MM.1S (cell line): ENCODE results near the gene SLAIN1.
A peak's percentile ranks its signal among the peaks of the same experiment; 100 is the strongest.

Experiments used
- DNase-seq: peaks from one replicate; pipeline ENCODE4 v3.0.0-alpha.2; 2015
- H2AFZ ChIP-seq: fragments of 300-600 bp; sonication (generic); 2 replicates; pipeline ENCODE4 v1.6.0; 2016; ENCODE audit warnings: antibody characterized with exemption, low read length
- H3F3A ChIP-seq: fragments of 300-600 bp; sonication (generic); 2 replicates; pipeline ENCODE4 v1.6.1; 2016; ENCODE audit warnings: mild to moderate bottlenecking, antibody characterized with exemption, low read length, moderate library complexity, mixed read lengths; ENCODE audit not compliant: insufficient read depth
- H3K27ac ChIP-seq: fragments of 300-600 bp; sonication (generic); 2 replicates; pipeline ENCODE4 v1.5.1; 2016; ENCODE audit warnings: mild to moderate bottlenecking, low read length
- H3K27me3 ChIP-seq: fragments of 300-600 bp; sonication (generic); replicated peaks from 2 replicates; pipeline ENCODE4 v1.6.0; 2016; ENCODE audit warnings: low read length; ENCODE audit not compliant: insufficient read depth
- H3K36me3 ChIP-seq: fragments of 300-600 bp; sonication (generic); replicated peaks from 2 replicates; pipeline ENCODE4 v1.6.1; 2016; ENCODE audit warnings: mild to moderate bottlenecking, low read length, mixed read lengths; ENCODE audit not compliant: insufficient read depth
- H3K4me1 ChIP-seq: fragments of 300-600 bp; sonication (generic); 2 replicates; pipeline ENCODE4 v1.6.1; 2016; ENCODE audit warnings: low read length, mixed read lengths
- H3K4me2 ChIP-seq: fragments of 300-600 bp; sonication (generic); 2 replicates; pipeline ENCODE4 v1.6.0; 2016; ENCODE audit warnings: low read depth, low read length
- H3K4me3 ChIP-seq: fragments of 300-600 bp; sonication (generic); 2 replicates; pipeline ENCODE4 v1.5.1; 2016; ENCODE audit warnings: low read length, mixed read lengths
- H3K79me2 ChIP-seq: fragments of 300-600 bp; sonication (generic); 2 replicates; pipeline ENCODE4 v1.6.1; 2016; ENCODE audit warnings: mixed run types, low read length, mixed read lengths
- H3K9ac ChIP-seq: fragments of 300-600 bp; sonication (generic); 2 replicates; pipeline ENCODE4 v1.6.1; 2016; ENCODE audit warnings: low read length, mixed read lengths
- H3K9me2 ChIP-seq: fragments of 300-600 bp; sonication (generic); replicated peaks from 2 replicates; pipeline ENCODE4 v1.6.1; 2016; ENCODE audit warnings: mild to moderate bottlenecking, low read length, mixed read lengths; ENCODE audit not compliant: insufficient read depth
- H3K9me3 ChIP-seq: fragments of 300-600 bp; sonication (generic); replicated peaks from 2 replicates; pipeline ENCODE4 v1.6.1; 2016; ENCODE audit warnings: mild to moderate bottlenecking, low read length, mixed read lengths; ENCODE audit not compliant: insufficient read depth
- H4K20me1 ChIP-seq: fragments of 300-600 bp; sonication (generic); 2 replicates; pipeline ENCODE4 v1.6.1; 2016; ENCODE audit warnings: mild to moderate bottlenecking, low read length, moderate library complexity, mixed read lengths; ENCODE audit not compliant: insufficient read depth
- EZH2 ChIP-seq: fragments of 300-600 bp; sonication (generic); optimal IDR thresholded peaks from 2 replicates; pipeline ENCODE3; 2017; ENCODE audit warnings: low read depth, mild to moderate bottlenecking, antibody characterized with exemption, low read length, mixed read lengths
- EZH2phosphoT487 ChIP-seq: fragments of 300-600 bp; sonication (generic); IDR thresholded peaks from 2 replicates; pipeline ENCODE4 v1.6.1; 2018; ENCODE audit warnings: antibody characterized with exemption, low read length
- TF ChIP-seq, protein P1 (sequence below): fragments of 300-600 bp; sonication (generic); IDR thresholded peaks from 2 replicates; pipeline ENCODE4 v1.5.1; 2016; ENCODE audit warnings: antibody characterized with exemption, low read length, mixed read lengths

The SLAIN1 gene

DNA sequence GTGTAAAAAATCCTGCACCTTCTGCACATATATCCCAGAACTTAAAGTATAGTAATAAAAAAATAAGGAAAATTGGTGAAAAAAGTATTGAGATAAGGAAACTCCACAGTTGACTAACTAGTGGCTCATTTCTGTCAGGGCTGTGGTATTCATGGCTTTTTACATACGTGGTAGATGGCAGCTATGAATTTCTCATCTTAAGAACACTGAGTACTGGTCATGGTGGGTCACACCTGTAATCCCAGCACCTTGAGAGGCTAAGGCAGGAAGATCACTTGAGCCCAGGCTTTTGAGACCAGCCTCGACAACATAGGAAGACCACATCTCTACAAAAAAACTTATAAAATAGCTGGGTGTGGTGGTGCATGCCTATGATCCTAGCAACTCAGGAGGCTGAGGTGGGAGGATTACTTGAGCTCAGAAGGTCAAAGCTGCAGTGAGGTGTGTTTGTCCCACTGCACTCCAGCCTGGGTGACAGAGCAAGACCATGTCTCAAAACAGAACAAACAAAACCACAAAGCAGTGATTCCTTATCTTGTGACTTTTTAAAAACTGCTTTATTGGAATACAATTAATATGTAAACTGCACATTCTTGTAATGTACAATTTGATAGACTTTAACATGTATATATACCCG lies 16.8 kb downstream of the SLAIN1 start:
- Histone ChIP-seq H3K79me2 (peaks cover 43% of the 10 kb centered on the region), H3K4me2 (no peak overlapping the region), H3F3A (peaks cover 10% of the 10 kb centered on the region; the same call in 1 of the 2 replicates), H3K9me3 (no peaks in the 10 kb centered on the region), H3K4me3 (no peak overlapping the region), H3K27me3 (no peaks in the 10 kb centered on the region), H3K4me1 (peaks cover 38% of the 10 kb centered on the region), H3K27ac (peak overlapping the region; percentile 57; the same call in 1 of the 2 replicates), H3K36me3 (no peaks in the 10 kb centered on the region), H3K9ac (no peak overlapping the region), H3K9me2 (no peaks in the 10 kb centered on the region), H4K20me1 (no peaks in the 10 kb centered on the region), H2AFZ (no peak overlapping the region)
- DNase-seq = no peak
- no peak for TF ChIP-seq EZH2phosphoT487
- TF ChIP-seq, protein P1, sequence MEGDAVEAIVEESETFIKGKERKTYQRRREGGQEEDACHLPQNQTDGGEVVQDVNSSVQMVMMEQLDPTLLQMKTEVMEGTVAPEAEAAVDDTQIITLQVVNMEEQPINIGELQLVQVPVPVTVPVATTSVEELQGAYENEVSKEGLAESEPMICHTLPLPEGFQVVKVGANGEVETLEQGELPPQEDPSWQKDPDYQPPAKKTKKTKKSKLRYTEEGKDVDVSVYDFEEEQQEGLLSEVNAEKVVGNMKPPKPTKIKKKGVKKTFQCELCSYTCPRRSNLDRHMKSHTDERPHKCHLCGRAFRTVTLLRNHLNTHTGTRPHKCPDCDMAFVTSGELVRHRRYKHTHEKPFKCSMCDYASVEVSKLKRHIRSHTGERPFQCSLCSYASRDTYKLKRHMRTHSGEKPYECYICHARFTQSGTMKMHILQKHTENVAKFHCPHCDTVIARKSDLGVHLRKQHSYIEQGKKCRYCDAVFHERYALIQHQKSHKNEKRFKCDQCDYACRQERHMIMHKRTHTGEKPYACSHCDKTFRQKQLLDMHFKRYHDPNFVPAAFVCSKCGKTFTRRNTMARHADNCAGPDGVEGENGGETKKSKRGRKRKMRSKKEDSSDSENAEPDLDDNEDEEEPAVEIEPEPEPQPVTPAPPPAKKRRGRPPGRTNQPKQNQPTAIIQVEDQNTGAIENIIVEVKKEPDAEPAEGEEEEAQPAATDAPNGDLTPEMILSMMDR = no peak
- TF ChIP-seq EZH2 = no peak

DNA sequence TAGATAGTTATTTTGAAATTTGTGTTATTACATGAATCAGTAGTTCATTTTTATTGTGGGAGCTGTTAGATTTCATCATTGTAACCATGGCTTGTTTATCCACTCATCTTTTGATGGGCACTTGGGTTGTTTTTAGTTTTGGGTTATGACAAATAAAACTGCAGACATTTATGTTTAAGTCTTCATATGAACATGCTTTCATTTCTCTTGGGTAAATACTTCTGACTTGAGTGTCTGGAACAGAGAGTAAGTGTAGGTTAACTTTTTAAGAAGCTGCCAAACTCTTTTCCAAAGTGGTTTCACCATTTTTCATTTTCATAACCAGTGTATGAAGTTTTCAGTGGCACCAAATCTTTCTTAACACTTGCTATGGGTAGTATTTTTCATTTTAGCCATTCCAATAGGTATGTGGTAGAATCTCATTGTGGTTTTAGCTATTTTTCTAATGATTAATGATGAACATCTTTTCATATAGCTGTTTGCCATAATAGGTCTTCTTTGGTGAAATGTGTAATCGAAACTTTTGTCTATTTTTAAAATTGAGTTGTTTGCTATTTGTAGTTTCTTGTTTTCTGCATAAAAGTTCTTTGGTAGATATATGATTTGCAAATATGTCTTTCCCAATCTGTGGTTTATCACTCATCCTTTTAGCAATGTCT lies 17.9 kb downstream of the SLAIN1 start:
- Histone ChIP-seq H3K27me3 (no peaks in the 10 kb centered on the region), H3K4me2 (peak overlapping the region; percentile 32; the same call in 1 of the 2 replicates), H3K9me2 (no peaks in the 10 kb centered on the region), H3F3A (peaks cover 10% of the 10 kb centered on the region; the same call in 1 of the 2 replicates), H3K4me1 (peaks cover 41% of the 10 kb centered on the region), H3K36me3 (no peaks in the 10 kb centered on the region), H3K9ac (no peak overlapping the region), H3K4me3 (no peak overlapping the region), H3K27ac (peak overlapping the region; percentile 57; the same call in 1 of the 2 replicates), H2AFZ (no peak overlapping the region), H3K79me2 (peaks cover 51% of the 10 kb centered on the region), H3K9me3 (no peaks in the 10 kb centered on the region), H4K20me1 (no peaks in the 10 kb centered on the region)
- no peak for DNase-seq
- TF ChIP-seq EZH2phosphoT487 (no peak), EZH2 (no peak)
- TF ChIP-seq, protein P1 = no peak

DNA sequence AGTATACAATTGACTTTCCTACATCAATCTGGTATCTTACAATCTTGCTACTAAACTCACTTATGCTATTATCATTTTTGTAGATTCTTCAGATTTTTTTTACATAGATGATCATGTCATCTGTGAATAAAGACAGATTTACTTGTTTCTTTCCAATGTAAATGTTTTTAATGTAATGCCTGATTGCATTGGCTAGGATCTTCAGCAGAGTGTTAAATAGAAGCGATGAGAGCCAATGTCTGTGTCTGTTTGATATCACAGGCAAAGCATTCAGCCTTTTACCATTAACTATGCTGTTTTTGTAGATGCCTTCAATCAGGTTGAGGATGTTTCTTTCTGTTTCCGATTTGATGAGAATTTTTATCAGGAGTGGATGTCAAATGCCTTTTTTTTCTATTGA lies 19.2 kb downstream of the SLAIN1 start:
- Histone ChIP-seq H3K9me3 (no peaks in the 10 kb centered on the region), H2AFZ (no peak overlapping the region), H3K79me2 (peaks cover 63% of the 10 kb centered on the region), H3K9ac (no peak overlapping the region), H3K4me1 (peaks cover 41% of the 10 kb centered on the region), H3K4me3 (no peak overlapping the region), H3K27ac (no peak overlapping the region), H3K9me2 (no peaks in the 10 kb centered on the region), H3K36me3 (peaks cover 12% of the 10 kb centered on the region; the same call in 1 of the 2 replicates), H3K27me3 (no peaks in the 10 kb centered on the region), H4K20me1 (no peaks in the 10 kb centered on the region), H3F3A (peaks cover 10% of the 10 kb centered on the region; the same call in 1 of the 2 replicates), H3K4me2 (no peak overlapping the region)
- TF ChIP-seq, protein P1 = no peak
- no peak for TF ChIP-seq EZH2
- no peak for TF ChIP-seq EZH2phosphoT487
- no peak for DNase-seq
